ENCODE data around the gene HDAC2. TPM values are rescaled to one million over a fixed set of nuclear protein-coding genes. Genes with fewer than 3 reads are reported as not detected.

The HDAC2 gene
- total and polyA plus RNA-seq, 2 experiments from 2014 or later: 343 to 355 TPM

GRCh38 chr6:114007516-114007915, 36.6 kb upstream of the HDAC2 start (continued):
- TF ChIP-seq REST (IDR thresholded peaks at IDR 0.05; ENCODE audit: unreplicated experiment): no peak
- TF ChIP-seq JUNB (IDR thresholded peaks at IDR 0.05; ENCODE audit: unreplicated experiment): no peak
- no peak for TF ChIP-seq EZH2 (IDR thresholded peaks at IDR 0.05; ENCODE audit: low read depth, unreplicated experiment)
- no peak for TF ChIP-seq STAT1 (IDR thresholded peaks at IDR 0.05; ENCODE audit: unreplicated experiment)
- no peak for TF ChIP-seq CTCF (conservative IDR thresholded peaks at IDR 0.05; ENCODE audit: low read depth in 2 of 2)
- no peak for TF ChIP-seq NANOG (IDR thresholded peaks at IDR 0.05; ENCODE audit: borderline replicate concordance)
- TF ChIP-seq POLR2AphosphoS5 (IDR thresholded peaks at IDR 0.05; ENCODE audit: low read depth): no peak
- TF ChIP-seq ZNF331 (CRISPR knock-in tag; IDR thresholded peaks at IDR 0.05; ENCODE audit: low read depth): no peak
- no peak for TF ChIP-seq CREB1 (CRISPR knock-in tag; IDR thresholded peaks at IDR 0.05; ENCODE audit: low read depth)

GRCh38 chr6:114001354-114001753, 30.4 kb upstream of the HDAC2 start:
- Histone ChIP-seq H3F3A (replicated peaks; ENCODE audit: low read depth) (no peaks in the 10 kb centered on the region), H3K4me3 (no peak overlapping the region), H3K4me2 (no peak overlapping the region), H3K27ac (ENCODE audit: low read depth) (no peak overlapping the region), H2AFZ (no peak overlapping the region), H3K79me2 (replicated peaks; ENCODE audit: insufficient read depth) (no peaks in the 10 kb centered on the region), H3K9me2 (ENCODE audit: insufficient read depth) (no peaks in the 10 kb centered on the region), H3K4me1 (ENCODE audit: insufficient read depth) (peaks cover 4% of the 10 kb centered on the region; the same call in 1 of the 2 replicates), H4K20me1 (replicated peaks; ENCODE audit: insufficient read depth) (no peaks in the 10 kb centered on the region), H3K36me3 (ENCODE audit: insufficient read depth) (no peaks in the 10 kb centered on the region), H3K27me3 (ENCODE audit: insufficient read depth) (no peaks in the 10 kb centered on the region)
- no peak for ATAC-seq
- DNase-seq (ENCODE audit: low spot score): no peak
- Mint-ChIP-seq H3K27ac (no peak overlapping the region), H3K27me3 (ENCODE audit: insufficient read depth, low read depth, poor library complexity) (no peaks in the 10 kb centered on the region), H3K9me3 (peaks cover 3% of the 10 kb centered on the region), H3K36me3 (ENCODE audit: low read depth) (peaks cover 19% of the 10 kb centered on the region), H3K4me1 (peaks cover 12% of the 10 kb centered on the region), H3K4me3 (no peak overlapping the region)
- TF ChIP-seq JUNB (IDR thresholded peaks at IDR 0.05; ENCODE audit: unreplicated experiment): no peak
- TF ChIP-seq CTCF (conservative IDR thresholded peaks at IDR 0.05; ENCODE audit: low read depth in 2 of 2): no peak
- no peak for TF ChIP-seq ETS1 (IDR thresholded peaks at IDR 0.05)
